ENCODE results near the gene BBX. TPM values are rescaled to one million over a fixed set of nuclear protein-coding genes. Genes with fewer than 3 reads are reported as not detected.

Gene BBX
- total and polyA plus RNA-seq, 2 of the 13 experiments (the other 11 are each of a cell fraction or from before 2014, with no cell fraction given) = 13.7 to 23.2 TPM

DNA sequence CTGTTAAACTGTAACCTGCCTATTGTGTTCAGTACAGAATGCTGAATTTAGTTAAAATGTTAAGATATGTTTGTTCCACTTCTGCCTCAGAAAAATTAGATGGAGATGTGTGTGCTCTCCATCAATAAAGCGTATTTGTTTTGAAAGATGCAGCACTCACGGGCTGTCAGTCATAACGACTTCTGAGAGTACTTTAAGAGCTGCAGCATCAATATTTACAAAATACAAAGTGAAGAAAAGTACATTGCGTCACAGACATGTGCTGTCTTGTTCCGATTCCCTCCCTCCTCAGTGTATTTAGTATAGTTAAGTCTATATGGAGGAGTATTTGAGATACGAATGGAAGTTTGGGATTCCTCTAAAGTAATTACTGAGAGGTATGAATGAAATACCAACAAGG, 166.6 kb downstream of the BBX start (continued):
- TF ChIP-seq, protein P1, sequence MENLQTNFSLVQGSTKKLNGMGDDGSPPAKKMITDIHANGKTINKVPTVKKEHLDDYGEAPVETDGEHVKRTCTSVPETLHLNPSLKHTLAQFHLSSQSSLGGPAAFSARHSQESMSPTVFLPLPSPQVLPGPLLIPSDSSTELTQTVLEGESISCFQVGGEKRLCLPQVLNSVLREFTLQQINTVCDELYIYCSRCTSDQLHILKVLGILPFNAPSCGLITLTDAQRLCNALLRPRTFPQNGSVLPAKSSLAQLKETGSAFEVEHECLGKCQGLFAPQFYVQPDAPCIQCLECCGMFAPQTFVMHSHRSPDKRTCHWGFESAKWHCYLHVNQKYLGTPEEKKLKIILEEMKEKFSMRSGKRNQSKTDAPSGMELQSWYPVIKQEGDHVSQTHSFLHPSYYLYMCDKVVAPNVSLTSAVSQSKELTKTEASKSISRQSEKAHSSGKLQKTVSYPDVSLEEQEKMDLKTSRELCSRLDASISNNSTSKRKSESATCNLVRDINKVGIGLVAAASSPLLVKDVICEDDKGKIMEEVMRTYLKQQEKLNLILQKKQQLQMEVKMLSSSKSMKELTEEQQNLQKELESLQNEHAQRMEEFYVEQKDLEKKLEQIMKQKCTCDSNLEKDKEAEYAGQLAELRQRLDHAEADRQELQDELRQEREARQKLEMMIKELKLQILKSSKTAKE (CRISPR knock-in tag; IDR thresholded peaks at IDR 0.05; ENCODE audit: borderline replicate concordance) = no peak
- TF ChIP-seq, protein P2, sequence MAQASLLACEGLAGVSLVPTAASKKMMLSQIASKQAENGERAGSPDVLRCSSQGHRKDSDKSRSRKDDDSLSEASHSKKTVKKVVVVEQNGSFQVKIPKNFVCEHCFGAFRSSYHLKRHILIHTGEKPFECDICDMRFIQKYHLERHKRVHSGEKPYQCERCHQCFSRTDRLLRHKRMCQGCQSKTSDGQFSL (CRISPR knock-in tag; IDR thresholded peaks at IDR 0.05) = no peak
- TF ChIP-seq ZNF550 (CRISPR knock-in tag; IDR thresholded peaks at IDR 0.05; ENCODE audit: borderline replicate concordance) = no peak
- no peak for TF ChIP-seq ZSCAN21 (CRISPR knock-in tag; IDR thresholded peaks at IDR 0.05; ENCODE audit: borderline replicate concordance)
- no peak for TF ChIP-seq ZNF615 (CRISPR knock-in tag; IDR thresholded peaks at IDR 0.05; ENCODE audit: borderline replicate concordance)
- TF ChIP-seq, protein P3, sequence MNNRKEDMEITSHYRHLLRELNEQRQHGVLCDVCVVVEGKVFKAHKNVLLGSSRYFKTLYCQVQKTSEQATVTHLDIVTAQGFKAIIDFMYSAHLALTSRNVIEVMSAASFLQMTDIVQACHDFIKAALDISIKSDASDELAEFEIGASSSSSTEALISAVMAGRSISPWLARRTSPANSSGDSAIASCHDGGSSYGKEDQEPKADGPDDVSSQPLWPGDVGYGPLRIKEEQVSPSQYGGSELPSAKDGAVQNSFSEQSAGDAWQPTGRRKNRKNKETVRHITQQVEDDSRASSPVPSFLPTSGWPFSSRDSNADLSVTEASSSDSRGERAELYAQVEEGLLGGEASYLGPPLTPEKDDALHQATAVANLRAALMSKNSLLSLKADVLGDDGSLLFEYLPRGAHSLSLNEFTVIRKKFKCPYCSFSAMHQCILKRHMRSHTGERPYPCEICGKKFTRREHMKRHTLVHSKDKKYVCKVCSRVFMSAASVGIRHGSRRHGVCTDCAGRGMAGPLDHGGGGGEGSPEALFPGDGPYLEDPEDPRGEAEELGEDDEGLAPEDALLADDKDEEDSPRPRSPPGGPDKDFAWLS (CRISPR knock-in tag; IDR thresholded peaks at IDR 0.05; ENCODE audit: borderline replicate concordance) = no peak
- no peak for TF ChIP-seq SMC3 (IDR thresholded peaks at IDR 0.05; ENCODE audit: low read length)
- no peak for TF ChIP-seq SNAPC2 (CRISPR knock-in tag; IDR thresholded peaks at IDR 0.05)
- TF ChIP-seq ZNF713 (CRISPR knock-in tag; IDR thresholded peaks at IDR 0.05) = no peak
- TF ChIP-seq, protein P4, sequence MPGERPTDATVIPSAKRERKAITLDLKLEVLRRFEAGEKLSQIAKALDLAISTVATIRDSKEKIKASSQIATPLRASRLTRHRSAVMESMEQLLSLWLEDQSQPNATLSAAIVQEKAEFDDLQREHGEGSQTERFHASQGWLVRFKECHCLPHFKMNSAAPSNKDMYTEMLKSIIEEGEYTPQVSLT (CRISPR knock-in tag; IDR thresholded peaks at IDR 0.05; ENCODE audit: borderline replicate concordance, low read depth) = no peak
- TF ChIP-seq HHEX (CRISPR knock-in tag; IDR thresholded peaks at IDR 0.05) = no peak; the same call in 1 of the 2 replicates
- TF ChIP-seq SMAD3 (CRISPR knock-in tag; IDR thresholded peaks at IDR 0.05) = no peak
- no peak for TF ChIP-seq WIZ (CRISPR knock-in tag; IDR thresholded peaks at IDR 0.05)
- TF ChIP-seq PAX8 (CRISPR knock-in tag; IDR thresholded peaks at IDR 0.05; ENCODE audit: borderline replicate concordance) = no peak
- peak; percentile 72 for TF ChIP-seq HDAC2 (CRISPR knock-in tag; IDR thresholded peaks at IDR 0.05)
- no peak for TF ChIP-seq ZNF34 (CRISPR knock-in tag; IDR thresholded peaks at IDR 0.05; ENCODE audit: borderline replicate concordance)
- TF ChIP-seq, protein P5, sequence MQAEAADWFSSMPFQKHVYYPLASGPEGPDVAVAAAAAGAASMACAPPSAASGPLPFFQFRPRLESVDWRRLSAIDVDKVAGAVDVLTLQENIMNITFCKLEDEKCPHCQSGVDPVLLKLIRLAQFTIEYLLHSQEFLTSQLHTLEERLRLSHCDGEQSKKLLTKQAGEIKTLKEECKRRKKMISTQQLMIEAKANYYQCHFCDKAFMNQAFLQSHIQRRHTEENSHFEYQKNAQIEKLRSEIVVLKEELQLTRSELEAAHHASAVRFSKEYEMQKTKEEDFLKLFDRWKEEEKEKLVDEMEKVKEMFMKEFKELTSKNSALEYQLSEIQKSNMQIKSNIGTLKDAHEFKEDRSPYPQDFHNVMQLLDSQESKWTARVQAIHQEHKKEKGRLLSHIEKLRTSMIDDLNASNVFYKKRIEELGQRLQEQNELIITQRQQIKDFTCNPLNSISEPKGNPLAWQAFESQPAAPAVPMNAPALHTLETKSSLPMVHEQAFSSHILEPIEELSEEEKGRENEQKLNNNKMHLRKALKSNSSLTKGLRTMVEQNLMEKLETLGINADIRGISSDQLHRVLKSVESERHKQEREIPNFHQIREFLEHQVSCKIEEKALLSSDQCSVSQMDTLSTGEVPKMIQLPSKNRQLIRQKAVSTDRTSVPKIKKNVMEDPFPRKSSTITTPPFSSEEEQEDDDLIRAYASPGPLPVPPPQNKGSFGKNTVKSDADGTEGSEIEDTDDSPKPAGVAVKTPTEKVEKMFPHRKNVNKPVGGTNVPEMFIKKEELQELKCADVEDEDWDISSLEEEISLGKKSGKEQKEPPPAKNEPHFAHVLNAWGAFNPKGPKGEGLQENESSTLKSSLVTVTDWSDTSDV (CRISPR knock-in tag; IDR thresholded peaks at IDR 0.05) = no peak
- TF ChIP-seq ZNF510 (CRISPR knock-in tag; IDR thresholded peaks at IDR 0.05; ENCODE audit: low read depth) = no peak
- no peak for TF ChIP-seq ZSCAN9 (CRISPR knock-in tag; IDR thresholded peaks at IDR 0.05; ENCODE audit: borderline replicate concordance)
- TF ChIP-seq, protein P6, sequence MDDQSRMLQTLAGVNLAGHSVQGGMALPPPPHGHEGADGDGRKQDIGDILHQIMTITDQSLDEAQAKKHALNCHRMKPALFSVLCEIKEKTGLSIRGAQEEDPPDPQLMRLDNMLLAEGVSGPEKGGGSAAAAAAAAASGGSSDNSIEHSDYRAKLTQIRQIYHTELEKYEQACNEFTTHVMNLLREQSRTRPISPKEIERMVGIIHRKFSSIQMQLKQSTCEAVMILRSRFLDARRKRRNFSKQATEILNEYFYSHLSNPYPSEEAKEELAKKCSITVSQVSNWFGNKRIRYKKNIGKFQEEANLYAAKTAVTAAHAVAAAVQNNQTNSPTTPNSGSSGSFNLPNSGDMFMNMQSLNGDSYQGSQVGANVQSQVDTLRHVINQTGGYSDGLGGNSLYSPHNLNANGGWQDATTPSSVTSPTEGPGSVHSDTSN (CRISPR knock-in tag; IDR thresholded peaks at IDR 0.05; ENCODE audit: borderline replicate concordance) = no peak
- TF ChIP-seq, protein P7, sequence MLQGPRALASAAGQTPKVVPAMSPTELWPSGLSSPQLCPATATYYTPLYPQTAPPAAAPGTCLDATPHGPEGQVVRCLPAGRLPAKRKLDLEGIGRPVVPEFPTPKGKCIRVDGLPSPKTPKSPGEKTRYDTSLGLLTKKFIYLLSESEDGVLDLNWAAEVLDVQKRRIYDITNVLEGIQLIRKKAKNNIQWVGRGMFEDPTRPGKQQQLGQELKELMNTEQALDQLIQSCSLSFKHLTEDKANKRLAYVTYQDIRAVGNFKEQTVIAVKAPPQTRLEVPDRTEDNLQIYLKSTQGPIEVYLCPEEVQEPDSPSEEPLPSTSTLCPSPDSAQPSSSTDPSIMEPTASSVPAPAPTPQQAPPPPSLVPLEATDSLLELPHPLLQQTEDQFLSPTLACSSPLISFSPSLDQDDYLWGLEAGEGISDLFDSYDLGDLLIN (CRISPR knock-in tag; IDR thresholded peaks at IDR 0.05; ENCODE audit: borderline replicate concordance) = no peak
